GM21423 (cell line): Measurements from ENCODE around the gene ITPKA.

ENCODE experiments used
- ATAC-seq: cut with Tn5 transposase; IDR thresholded peaks from one replicate; pipeline ENCODE4 v1.9.1; 2021; ENCODE audit warnings: mild to moderate bottlenecking, moderate library complexity; ENCODE audit not compliant: unreplicated experiment

Gene ITPKA

GRCh38 chr15:41507820-41508290 is 14.2 kb downstream of the ITPKA start:
- no peak for ATAC-seq

- ATAC-seq, result no peak
Measured at GRCh38 chr15:41510728-41511127, 17.1 kb downstream of the ITPKA start.

- ATAC-seq, result no peak
Measured at GRCh38 chr15:41511331-41511898, 17.7 kb downstream of the ITPKA start.

- no peak for ATAC-seq
Measured at GRCh38 chr15:41511899-41512369, 18.3 kb downstream of the ITPKA start.

GRCh38 chr15:41512512-41512939 is 18.9 kb downstream of the ITPKA start:
- ATAC-seq, result no peak

GRCh38 chr15:41512940-41513505 is 19.3 kb downstream of the ITPKA start:
- ATAC-seq, result no peak

- ATAC-seq, result no peak
Measured at GRCh38 chr15:41513506-41514227, 20.0 kb downstream of the ITPKA start, which contains the start of gene LTK. LTK (minus strand) TSS chr15:41513827; CDS start chr15:41513709, 118 bp downstream.

- no peak for ATAC-seq
Measured at GRCh38 chr15:41517895-41518449, 24.3 kb downstream of the ITPKA start.

- ATAC-seq, result no peak
Measured at GRCh38 chr15:41520636-41521035, 27.0 kb downstream of the ITPKA start.

GRCh38 chr15:41521614-41522013 is 27.9 kb downstream of the ITPKA start:
- ATAC-seq, result no peak

GRCh38 chr15:41523097-41523496 is 29.4 kb downstream of the ITPKA start:
- ATAC-seq, result no peak

GRCh38 chr15:41530363-41530956 is 36.8 kb downstream of the ITPKA start:
- ATAC-seq, result no peak

GRCh38 chr15:41535544-41535943 is 41.9 kb downstream of the ITPKA start:
- ATAC-seq, result no peak

- ATAC-seq, result no peak
Measured at GRCh38 chr15:41536866-41537265, 43.2 kb downstream of the ITPKA start.

- ATAC-seq, result no peak
Measured at GRCh38 chr15:41543521-41543870, 49.8 kb downstream of the ITPKA start.

- ATAC-seq, result no peak
Measured at GRCh38 chr15:41544650-41545015, 51.0 kb downstream of the ITPKA start.

GRCh38 chr15:41545218-41545617 is 51.5 kb downstream of the ITPKA start:
- no peak for ATAC-seq

- ATAC-seq, result no peak
Measured at GRCh38 chr15:41546851-41547786, 53.4 kb downstream of the ITPKA start.

- no peak for ATAC-seq
Measured at GRCh38 chr15:41550066-41550775, 56.5 kb downstream of the ITPKA start.
